ENCODE results near the gene UNC93B1.
A peak's percentile ranks its signal among the peaks of the same experiment; 100 is the strongest.
"Not testable (repeated sequence)": the region's sequence is repeated elsewhere in the genome, so short reads cannot be mapped to it uniquely, and the experiment has no call there.

The UNC93B1 gene

DNA sequence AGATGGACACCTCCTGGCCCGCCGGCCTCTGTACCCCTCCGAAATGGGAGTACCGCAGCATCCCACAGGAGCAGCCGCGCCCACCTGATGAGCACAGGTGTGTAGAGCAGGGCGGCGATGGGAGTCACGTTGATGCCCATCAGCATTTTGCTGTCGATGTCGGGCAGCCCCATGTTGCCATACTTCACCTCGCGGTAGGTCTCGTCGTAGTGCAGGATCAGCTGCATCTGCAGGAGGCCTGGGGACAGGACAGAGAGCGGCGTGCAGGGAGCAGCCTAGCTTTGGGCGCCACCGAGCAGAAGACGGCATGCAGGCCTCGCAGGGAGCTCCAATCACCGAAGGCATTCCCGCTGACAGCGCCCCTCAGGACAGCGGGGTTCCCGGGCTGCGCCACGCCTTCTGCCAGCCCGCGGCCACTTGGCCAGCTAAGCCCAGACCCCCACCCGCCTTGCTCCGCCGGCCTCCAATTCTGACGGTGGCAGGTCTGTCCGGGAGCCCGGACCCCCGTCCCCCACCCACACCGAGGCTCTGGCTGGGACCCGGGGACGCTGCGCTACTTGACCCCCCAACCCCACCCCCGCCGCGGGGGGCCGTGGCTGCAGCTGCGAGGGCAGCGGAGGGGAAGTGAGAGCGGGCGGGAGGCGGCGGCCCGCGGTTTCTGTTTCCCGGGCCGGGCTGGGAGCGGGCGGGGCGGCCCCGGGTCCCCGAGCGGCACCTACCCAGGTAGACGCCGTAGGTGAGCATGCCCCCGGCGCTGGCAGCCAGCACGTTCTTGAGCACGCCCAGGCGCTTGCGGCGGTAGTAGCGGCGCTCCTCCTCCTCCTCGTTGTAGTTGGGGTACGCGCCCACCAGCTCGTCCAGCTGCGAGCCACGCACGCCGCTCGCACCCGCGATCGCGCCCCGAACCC lies 705 bp downstream of the UNC93B1 start:
- Histone ChIP-seq H3K9me3 (ENCODE audit: low read length) (no peaks in the 10 kb centered on the region), H2AFZ (ENCODE audit: low read depth, low read length) (no peak overlapping the region), H3K4me1 (ENCODE audit: insufficient read depth, low read length) (peaks cover 4% of the 10 kb centered on the region), H3K4me3 (ENCODE audit: low read length) (peak overlapping the region; percentile 18), H3K36me3 (ENCODE audit: insufficient read depth, low read length) (no peaks in the 10 kb centered on the region), H3K27me3 (ENCODE audit: insufficient read depth, low read length) (no peaks in the 10 kb centered on the region)

DNA sequence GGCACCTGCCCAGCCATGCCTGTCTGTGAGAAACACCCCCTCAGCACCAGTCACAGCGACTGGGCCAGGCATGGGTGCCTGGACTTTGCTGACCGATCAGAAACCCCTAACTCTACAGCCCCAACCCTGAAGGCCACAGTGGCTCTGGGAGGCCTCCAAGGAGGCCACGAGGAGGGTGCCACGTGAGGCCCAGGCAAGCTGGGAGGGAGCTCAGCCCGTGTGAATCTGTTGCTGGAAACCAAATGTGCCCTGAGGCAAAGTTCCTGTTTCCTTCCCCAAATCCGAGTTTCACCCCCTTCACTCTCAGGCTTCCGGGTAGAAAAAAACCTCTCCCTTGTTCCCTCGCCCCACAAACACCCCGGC lies 1.3 kb downstream of the UNC93B1 start:
- H3K9me3 ChIP-seq (ENCODE audit: low read length) = no peaks in the 10 kb centered on the region
- no peaks in the 10 kb centered on the region for H3K36me3 ChIP-seq (ENCODE audit: insufficient read depth, low read length)
- H3K4me3 ChIP-seq (ENCODE audit: low read length) = no peak overlapping the region
- H2AFZ ChIP-seq (ENCODE audit: low read depth, low read length) = no peak overlapping the region
- peaks cover 4% of the 10 kb centered on the region for H3K4me1 ChIP-seq (ENCODE audit: insufficient read depth, low read length)
- H3K27me3 ChIP-seq (ENCODE audit: insufficient read depth, low read length) = no peaks in the 10 kb centered on the region

DNA sequence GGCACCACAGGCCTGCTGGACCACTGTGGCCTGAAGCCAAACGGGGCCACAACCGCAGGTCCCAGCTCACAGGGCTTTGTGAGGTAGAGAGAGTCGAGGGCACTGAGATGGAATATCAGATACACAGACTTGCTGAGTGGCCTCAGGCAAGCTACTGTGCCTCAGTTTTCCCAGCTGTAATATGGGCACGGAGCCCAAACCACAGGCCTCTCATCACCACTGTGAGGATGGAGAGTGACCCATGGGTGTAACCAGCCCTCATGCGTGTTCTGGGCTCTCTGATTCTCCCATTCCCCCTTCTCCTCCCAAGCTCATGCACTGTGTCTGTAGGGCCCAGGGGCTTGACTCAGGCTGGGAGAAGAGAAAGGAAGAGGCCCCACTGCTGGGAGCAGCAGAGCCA lies 4.2 kb downstream of the UNC93B1 start:
- no peaks in the 10 kb centered on the region for H3K9me3 ChIP-seq (ENCODE audit: low read length)
- H3K4me1 ChIP-seq (ENCODE audit: insufficient read depth, low read length) = peaks cover 4% of the 10 kb centered on the region
- no peak overlapping the region for H3K4me3 ChIP-seq (ENCODE audit: low read length)
- H3K36me3 ChIP-seq (ENCODE audit: insufficient read depth, low read length) = no peaks in the 10 kb centered on the region
- H2AFZ ChIP-seq (ENCODE audit: low read depth, low read length) = no peak overlapping the region
- H3K27me3 ChIP-seq (ENCODE audit: insufficient read depth, low read length) = no peaks in the 10 kb centered on the region

DNA sequence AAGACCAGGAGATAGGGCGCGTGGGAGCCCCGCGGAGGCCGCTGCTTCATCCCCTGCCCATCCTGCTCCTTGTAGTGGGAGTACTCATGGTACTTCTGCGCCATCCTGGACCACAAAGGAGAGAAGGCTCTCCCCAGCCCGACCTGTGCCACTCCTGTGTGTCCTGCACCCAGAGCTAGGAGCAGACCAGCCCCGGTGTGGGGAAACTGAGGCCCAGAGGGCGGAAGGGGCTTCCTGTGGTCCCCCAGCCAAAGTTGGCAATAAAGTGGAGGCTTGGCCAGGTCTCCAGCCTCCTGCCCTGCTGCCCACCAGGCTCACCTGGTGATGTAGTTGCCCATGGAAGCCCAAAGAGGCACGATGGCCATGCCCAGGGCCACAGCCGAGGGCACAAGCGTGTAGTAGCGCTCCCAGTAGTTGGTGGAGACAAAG lies 4.7 kb downstream of the UNC93B1 start:
- Histone ChIP-seq H2AFZ (ENCODE audit: low read depth, low read length) (no peak overlapping the region), H3K27me3 (ENCODE audit: insufficient read depth, low read length) (no peaks in the 10 kb centered on the region), H3K9me3 (ENCODE audit: low read length) (no peaks in the 10 kb centered on the region), H3K4me3 (ENCODE audit: low read length) (no peak overlapping the region), H3K36me3 (ENCODE audit: insufficient read depth, low read length) (no peaks in the 10 kb centered on the region), H3K4me1 (ENCODE audit: insufficient read depth, low read length) (peaks cover 4% of the 10 kb centered on the region)

DNA sequence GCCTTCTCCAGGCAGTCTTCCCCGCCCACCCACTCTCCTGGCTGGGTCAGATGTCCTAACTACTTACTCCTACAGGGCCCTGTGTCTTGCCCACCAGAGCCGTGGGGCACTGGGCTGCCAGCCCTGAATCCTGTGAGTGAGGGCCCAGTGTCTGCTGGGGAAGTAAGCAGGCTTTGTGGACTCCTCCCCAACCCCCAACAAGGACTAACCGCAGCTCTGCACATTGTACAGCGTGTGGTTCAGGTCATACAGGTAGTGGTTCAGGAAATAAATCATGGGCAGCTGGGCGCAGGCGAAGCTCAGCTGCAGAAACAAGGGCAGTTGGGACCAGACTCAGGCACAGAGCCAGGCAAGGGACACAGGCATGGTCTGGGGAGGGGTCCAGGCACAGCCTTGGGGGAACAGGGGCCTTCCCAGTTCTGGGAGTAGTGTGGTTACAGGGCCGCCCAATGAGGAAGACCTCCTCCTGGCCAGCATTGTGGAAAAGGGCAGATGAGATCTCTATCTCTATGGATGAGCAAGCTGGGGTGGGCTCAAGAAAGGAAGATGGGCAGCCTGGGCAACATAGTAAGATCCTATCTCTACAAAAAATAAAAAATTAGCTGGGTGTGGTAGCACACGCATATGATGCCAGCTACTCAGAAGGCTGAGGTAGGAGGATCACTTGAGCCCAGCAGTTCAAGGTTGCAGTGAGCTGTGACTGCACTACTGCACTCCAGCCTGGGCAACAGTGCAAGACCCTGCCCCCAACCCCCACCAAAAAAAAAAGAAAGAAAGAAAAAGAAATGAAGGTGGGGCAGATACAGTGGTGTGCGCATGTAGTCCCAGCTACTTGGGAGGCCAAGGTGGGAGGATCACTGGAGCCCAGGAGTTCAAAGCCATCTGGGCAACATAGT lies 5.5 kb downstream of the UNC93B1 start:
- H3K27me3 ChIP-seq (ENCODE audit: insufficient read depth, low read length) = no peaks in the 10 kb centered on the region
- H3K36me3 ChIP-seq (ENCODE audit: insufficient read depth, low read length) = no peaks in the 10 kb centered on the region
- no peak overlapping the region for H3K4me3 ChIP-seq (ENCODE audit: low read length)
- H2AFZ ChIP-seq (ENCODE audit: low read depth, low read length) = no peak overlapping the region
- peaks cover 4% of the 10 kb centered on the region for H3K4me1 ChIP-seq (ENCODE audit: insufficient read depth, low read length)
- no peaks in the 10 kb centered on the region for H3K9me3 ChIP-seq (ENCODE audit: low read length)

DNA sequence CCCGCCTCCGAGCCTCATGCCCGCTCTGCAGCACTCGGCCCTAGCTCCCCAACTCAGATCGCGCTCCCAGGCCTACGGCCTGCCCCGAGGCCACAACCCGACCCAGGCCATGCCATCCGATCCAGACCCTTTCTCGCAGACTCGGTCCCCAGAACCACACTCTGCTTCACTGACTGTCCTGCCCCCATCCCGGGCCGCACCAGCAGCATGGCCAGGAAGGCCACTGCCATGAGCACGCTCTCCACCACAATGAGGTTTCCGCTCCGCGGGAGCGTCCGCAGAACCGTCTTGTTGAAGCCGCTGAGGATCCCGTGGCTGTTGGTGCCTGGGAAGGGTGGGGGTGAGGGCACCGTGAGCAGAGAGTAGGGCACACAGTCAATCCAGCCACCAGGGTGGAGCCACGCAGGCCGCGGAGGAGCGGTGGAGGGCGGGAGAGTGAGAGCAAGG lies 6.4 kb downstream of the UNC93B1 start:
- Histone ChIP-seq H3K4me3 (ENCODE audit: low read length) (no peak overlapping the region), H3K36me3 (ENCODE audit: insufficient read depth, low read length) (no peaks in the 10 kb centered on the region), H2AFZ (ENCODE audit: low read depth, low read length) (no peak overlapping the region), H3K9me3 (ENCODE audit: low read length) (no peaks in the 10 kb centered on the region), H3K4me1 (ENCODE audit: insufficient read depth, low read length) (peaks cover 4% of the 10 kb centered on the region), H3K27me3 (ENCODE audit: insufficient read depth, low read length) (no peaks in the 10 kb centered on the region)

DNA sequence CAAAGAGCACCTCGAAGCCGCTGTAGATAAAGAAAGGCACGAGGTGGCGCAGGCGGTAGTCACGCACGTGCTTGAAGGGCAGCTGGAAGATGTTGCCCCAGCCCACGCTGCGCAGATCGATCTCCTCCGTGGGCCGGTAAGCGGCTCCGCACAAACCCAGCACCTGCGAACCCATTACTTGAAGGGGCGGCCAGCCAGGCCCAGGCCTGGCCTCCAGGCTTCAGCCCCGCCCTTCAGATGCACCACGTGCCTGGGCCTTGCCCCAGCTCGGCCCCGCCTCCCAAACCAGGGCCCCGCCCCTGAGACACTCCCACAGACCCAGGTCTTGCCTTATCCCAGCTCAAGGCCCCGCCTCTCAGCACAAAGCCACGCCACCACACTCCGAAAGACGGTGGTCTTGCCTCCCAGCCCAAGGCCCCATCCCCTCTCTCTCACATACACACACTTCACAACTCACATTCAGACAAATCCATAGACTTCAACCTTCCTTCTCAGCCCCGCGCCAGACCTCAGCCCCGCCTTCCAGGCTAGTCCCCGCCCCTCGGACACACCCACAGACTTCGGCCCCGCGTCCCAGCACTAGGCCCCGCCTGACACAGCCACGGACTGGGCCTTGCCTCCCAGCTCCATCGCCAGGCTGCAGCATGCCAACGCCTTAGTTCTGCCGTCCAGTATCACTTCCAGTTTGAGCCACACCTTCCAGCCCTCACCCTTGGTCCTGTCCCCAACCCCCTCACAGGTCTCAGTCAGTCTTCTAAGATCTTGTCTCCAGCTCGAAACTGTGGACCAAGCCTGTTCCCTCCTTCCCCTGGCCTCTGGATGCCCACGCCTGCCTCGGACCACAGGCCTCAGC lies 7.0 kb downstream of the UNC93B1 start:
- Histone ChIP-seq H2AFZ (ENCODE audit: low read depth, low read length) (no peak overlapping the region), H3K36me3 (ENCODE audit: insufficient read depth, low read length) (no peaks in the 10 kb centered on the region), H3K27me3 (ENCODE audit: insufficient read depth, low read length) (no peaks in the 10 kb centered on the region), H3K4me3 (ENCODE audit: low read length) (no peak overlapping the region), H3K4me1 (ENCODE audit: insufficient read depth, low read length) (peaks cover 4% of the 10 kb centered on the region), H3K9me3 (ENCODE audit: low read length) (no peaks in the 10 kb centered on the region)

DNA sequence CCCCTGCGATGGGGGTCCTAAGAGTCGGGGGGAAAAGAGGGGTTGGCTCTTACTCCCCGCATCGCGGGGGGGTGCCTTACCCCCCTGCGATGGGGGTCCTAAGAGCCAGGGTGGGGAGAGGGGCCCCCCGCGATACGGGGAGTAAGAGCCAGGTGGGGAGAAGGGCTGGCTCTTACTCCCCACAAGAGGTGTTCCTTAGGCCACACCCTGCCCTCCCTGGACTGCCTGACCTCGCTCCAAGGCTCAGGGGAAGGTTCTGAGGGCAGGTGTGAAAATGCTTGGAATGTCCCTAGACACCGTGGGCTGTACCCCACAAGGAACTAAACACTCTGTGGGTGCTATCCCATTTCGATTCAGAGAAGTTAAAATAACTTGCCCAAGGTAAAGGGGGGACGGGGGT lies 7.8 kb downstream of the UNC93B1 start:
- no peak overlapping the region for H3K4me3 ChIP-seq (ENCODE audit: low read length)
- H3K27me3 ChIP-seq (ENCODE audit: insufficient read depth, low read length) = no peaks in the 10 kb centered on the region
- no peak overlapping the region for H2AFZ ChIP-seq (ENCODE audit: low read depth, low read length)
- H3K4me1 ChIP-seq (ENCODE audit: insufficient read depth, low read length) = peaks cover 4% of the 10 kb centered on the region
- H3K9me3 ChIP-seq (ENCODE audit: low read length) = no peaks in the 10 kb centered on the region
- no peaks in the 10 kb centered on the region for H3K36me3 ChIP-seq (ENCODE audit: insufficient read depth, low read length)

DNA sequence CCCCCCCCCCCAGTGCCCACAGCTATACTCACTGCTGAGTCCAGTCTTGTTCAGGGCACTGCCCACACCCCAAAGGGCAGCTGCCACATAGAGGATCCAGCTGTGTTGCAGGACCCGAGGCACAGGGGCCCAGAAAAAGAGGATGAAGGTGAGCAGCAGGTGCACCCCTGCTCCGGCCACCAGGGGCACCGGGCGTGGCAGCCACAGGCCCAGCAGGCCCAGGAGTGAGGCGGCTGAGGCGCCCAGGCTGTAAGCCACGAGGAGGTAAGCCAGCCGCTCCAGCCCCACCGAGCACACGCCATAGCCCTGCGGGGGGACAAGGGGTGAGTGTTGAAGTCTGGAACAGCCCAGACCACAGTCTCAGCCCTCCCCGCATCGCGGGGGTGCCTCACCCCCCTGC lies 8.3 kb downstream of the UNC93B1 start:
- H3K36me3 ChIP-seq (ENCODE audit: insufficient read depth, low read length); H3K9me3 ChIP-seq (ENCODE audit: low read length); H2AFZ ChIP-seq (ENCODE audit: low read depth, low read length); H3K4me3 ChIP-seq (ENCODE audit: low read length); H3K4me1 ChIP-seq (ENCODE audit: insufficient read depth, low read length); H3K27me3 ChIP-seq (ENCODE audit: insufficient read depth, low read length): not testable (repeated sequence)

DNA sequence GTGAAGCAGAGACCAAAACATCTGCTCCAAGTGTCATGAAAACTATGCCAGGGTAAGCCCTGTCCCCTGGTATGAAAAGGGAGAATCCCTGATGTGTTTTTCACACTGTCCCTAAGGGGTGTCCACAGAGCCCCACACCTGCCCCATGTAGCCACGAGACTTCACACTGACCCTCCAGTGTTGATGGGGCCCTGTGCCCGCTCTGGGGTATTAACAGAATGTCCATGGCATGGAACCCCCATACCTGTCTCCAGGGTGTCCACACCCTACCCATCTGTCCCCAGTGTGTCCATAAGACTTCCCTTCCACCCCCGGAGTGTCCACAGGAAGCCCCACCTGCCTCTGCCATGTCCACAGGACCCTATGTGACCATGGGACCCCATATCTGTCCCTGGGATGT lies 8.8 kb downstream of the UNC93B1 start:
- H3K36me3 ChIP-seq (ENCODE audit: insufficient read depth, low read length); H2AFZ ChIP-seq (ENCODE audit: low read depth, low read length); H3K4me1 ChIP-seq (ENCODE audit: insufficient read depth, low read length); H3K4me3 ChIP-seq (ENCODE audit: low read length); H3K9me3 ChIP-seq (ENCODE audit: low read length); H3K27me3 ChIP-seq (ENCODE audit: insufficient read depth, low read length): not testable (repeated sequence)

DNA sequence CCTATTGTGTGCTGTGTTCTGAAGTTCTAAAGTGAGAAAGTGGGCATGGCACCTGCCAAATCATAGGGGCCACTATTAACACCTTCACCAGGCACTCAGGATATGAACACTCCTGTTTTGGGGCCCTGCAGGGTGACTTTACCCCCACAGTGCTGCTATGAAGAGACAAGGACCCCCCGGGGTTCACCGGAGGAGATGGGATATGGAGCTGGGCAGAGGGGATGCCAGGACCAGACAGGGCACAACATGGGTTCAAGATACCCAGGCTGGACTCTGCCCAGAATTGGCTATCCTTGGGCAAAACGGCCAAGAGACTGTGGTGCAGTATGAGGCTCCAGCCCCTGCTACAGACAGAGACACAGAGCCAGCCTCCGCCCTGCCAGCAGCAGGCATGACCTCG lies 9.5 kb downstream of the UNC93B1 start:
- H3K9me3 ChIP-seq (ENCODE audit: low read length) = not testable (repeated sequence)

DNA sequence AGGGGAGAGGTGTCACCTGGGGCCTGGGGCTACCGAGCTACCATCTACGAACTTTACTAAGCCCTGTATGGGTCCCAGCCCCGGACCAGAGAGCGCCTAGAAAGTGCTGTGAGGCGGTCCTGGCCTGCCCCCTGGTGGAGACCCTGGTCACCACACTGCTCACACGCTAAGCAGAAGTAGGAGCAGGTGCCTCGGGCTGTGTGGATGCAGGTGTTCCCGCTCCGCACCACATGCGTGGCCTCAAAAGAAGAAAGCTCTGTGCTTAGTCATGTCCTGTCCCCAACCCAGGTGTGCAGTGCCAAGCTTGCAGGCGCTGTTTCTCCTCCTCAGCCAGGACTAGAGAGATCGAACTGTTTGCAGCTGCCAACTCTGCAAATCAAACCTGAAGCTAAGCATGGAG lies 10.1 kb downstream of the UNC93B1 start:
- not testable (repeated sequence) for H2AFZ ChIP-seq (ENCODE audit: low read depth, low read length)

More for the DNA sequence above, 9.5 kb downstream of the UNC93B1 start:
- not testable (repeated sequence) for H3K4me3 ChIP-seq (ENCODE audit: low read length); H3K36me3 ChIP-seq (ENCODE audit: insufficient read depth, low read length); H3K27me3 ChIP-seq (ENCODE audit: insufficient read depth, low read length); H2AFZ ChIP-seq (ENCODE audit: low read depth, low read length); H3K4me1 ChIP-seq (ENCODE audit: insufficient read depth, low read length)

More for the DNA sequence above, 10.1 kb downstream of the UNC93B1 start:
- H3K36me3 ChIP-seq (ENCODE audit: insufficient read depth, low read length); H3K4me3 ChIP-seq (ENCODE audit: low read length); H3K27me3 ChIP-seq (ENCODE audit: insufficient read depth, low read length); H3K9me3 ChIP-seq (ENCODE audit: low read length); H3K4me1 ChIP-seq (ENCODE audit: insufficient read depth, low read length): not testable (repeated sequence)

Measured in neuron (in vitro differentiated cells).